Panc1 (cell line): Measurements from ENCODE around the gene CXXC1. TPM values are rescaled to one million over a fixed set of nuclear protein-coding genes. Genes with fewer than 3 reads are reported as not detected.

Experiments used
- ATAC-seq: fragments of 200-7000 bp; cut with Tn5 transposase; 2 replicates; pipeline ENCODE4 v1.9.1; 2020; ENCODE audit warnings: mild to moderate bottlenecking, moderate library complexity
- BruUV-seq: library from RNA; stranded (reverse); fragments of 400-500 nt; replicated peaks from 2 replicates; lab custom pipeline; 2021; lab: Mats Ljungman, UMichigan
- CTCF ChIA-PET: fragments of 300-600 bp; sonication (Branson Sonifier 250); formaldehyde crosslinking; loops from one replicate; lab custom pipeline; 2022; ENCODE audit warnings: antibody characterized with exemption; lab: Charles Lee
- POLR2A ChIA-PET: fragments of 300-600 bp; sonication (Branson Sonifier 250); formaldehyde crosslinking; loops from one replicate; lab custom pipeline; 2022; ENCODE audit warnings: antibody characterized with exemption; lab: Charles Lee
- DNase-seq: peaks from one replicate; pipeline ENCODE4 v3.0.0-alpha.2; 2010; ENCODE audit warnings: low read depth, low spot score
- H3K27ac ChIP-seq: 2 replicates; pipeline ENCODE4 v1.5.1; 2011; ENCODE audit warnings: mild to moderate bottlenecking, low read length, inconsistent platforms
- H3K27me3 ChIP-seq: fragments of 200-500 bp; sonication (Bioruptor generic); 2 replicates; pipeline ENCODE4 v1.6.0; 2014; ENCODE audit warnings: low read length, inconsistent platforms; ENCODE audit not compliant: control insufficient read depth, insufficient read depth
- H3K36me3 ChIP-seq: fragments of 200-500 bp; sonication (Bioruptor generic); 2 replicates; pipeline ENCODE4 v1.5.1; 2014; ENCODE audit warnings: inconsistent platforms, mild to moderate bottlenecking, low read length, moderate library complexity; ENCODE audit not compliant: control insufficient read depth, insufficient read depth
- H3K4me1 ChIP-seq: 2 replicates; pipeline ENCODE4 v1.5.1; 2011; ENCODE audit warnings: inconsistent platforms, mild to moderate bottlenecking, low read length, moderate library complexity; ENCODE audit not compliant: control insufficient read depth, insufficient read depth
- H3K4me3 ChIP-seq, 2 experiments: 2 replicates each; pipeline ENCODE4 v1.5.1; 2011 to 2012; ENCODE audit warnings: low read depth in 2 of 2, low read length in 2 of 2, mild to moderate bottlenecking in 2 of 2, inconsistent platforms in 1 of 2, moderate library complexity in 1 of 2
- H3K9me3 ChIP-seq: fragments of 200-500 bp; sonication (Bioruptor generic); 2 replicates; pipeline ENCODE4 v1.5.1; 2014; ENCODE audit warnings: low read depth, mild to moderate bottlenecking, inconsistent platforms, low read length, moderate library complexity; ENCODE audit not compliant: control insufficient read depth, insufficient read depth
- POLR2AphosphoS5 ChIP-seq: IDR thresholded peaks from 2 replicates; pipeline ENCODE4 v1.6.1; 2012; ENCODE audit warnings: mild to moderate bottlenecking, low read depth, low read length, moderate library complexity
- SIN3A ChIP-seq: IDR thresholded peaks from 2 replicates; pipeline ENCODE4 v1.6.1; 2012; ENCODE audit warnings: low read depth, mild to moderate bottlenecking, low read length, moderate library complexity, borderline replicate concordance; ENCODE audit not compliant: insufficient read depth
- TCF7L2 ChIP-seq: IDR thresholded peaks from 2 replicates; pipeline ENCODE4 v1.6.1; 2011; ENCODE audit warnings: mild to moderate bottlenecking, low read depth, low read length, inconsistent platforms
- in situ Hi-C: cut with HindIII; loops from 2 replicates; pipeline ENCODE4 v1.10.0; 2016; ENCODE audit warnings: low sequenced_read_pairs, low pct_unique_long_range_greater_than_20kb
- intact Hi-C: fragments of 100-400 bp; cut with micrococcal nuclease; formaldehyde crosslinking; loops from one replicate; pipeline ENCODE4 v1.10.0; 2022; ENCODE audit not compliant: unreplicated experiment
- total RNA-seq: library from RNA; stranded (reverse); gene quantifications from one replicate; pipeline ENCODE4 v1.2.1, GENCODE V29; 2021; ENCODE audit not compliant: unreplicated experiment
- TF ChIP-seq, protein P1 (sequence below), 2 experiments: IDR thresholded peaks; 2 replicates each; pipeline ENCODE4 v1.6.1; 2011 to 2012; ENCODE audit warnings: low read depth in 2 of 2, control low read depth in 1 of 2, low read length in 1 of 2, mild to moderate bottlenecking in 1 of 2, moderate library complexity in 1 of 2; ENCODE audit not compliant: insufficient read depth in 1 of 2
- TF ChIP-seq, protein P2 (sequence below): fragments of 450-650 bp; IDR thresholded peaks from 2 replicates; pipeline ENCODE4 v1.5.1; 2017; ENCODE audit warnings: mild to moderate bottlenecking

CXXC1 gene
- total RNA-seq, 1 experiment from 2014 or later = 60.8 TPM

DNA sequence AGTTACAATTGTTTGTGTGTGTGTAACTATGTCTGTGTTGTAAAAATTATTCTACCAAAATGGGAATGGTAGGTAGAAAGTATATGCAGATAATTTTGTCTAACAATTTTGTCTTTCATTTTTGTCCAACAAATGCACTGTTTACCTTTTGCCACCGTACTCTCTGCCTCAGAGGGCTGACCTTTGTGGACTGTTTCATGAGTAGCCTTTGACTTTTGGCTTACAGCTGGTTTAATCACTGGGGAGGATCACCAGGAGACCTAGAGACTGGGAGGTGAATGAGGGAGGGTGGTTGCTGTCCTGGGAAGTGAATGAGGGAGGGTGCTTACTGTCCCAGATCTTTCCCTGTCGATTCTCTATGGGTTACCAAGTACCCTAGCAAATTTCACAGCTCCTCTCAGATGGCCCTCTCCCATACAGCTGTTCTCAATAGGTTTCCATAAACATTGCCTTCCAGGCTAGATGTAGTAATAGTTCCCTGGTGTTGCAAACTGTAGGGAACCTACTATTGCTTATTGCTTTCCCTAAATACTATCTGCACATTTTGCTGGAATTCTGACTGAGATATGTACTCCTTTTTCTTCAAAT lies 26.5 kb upstream of the CXXC1 start:
- CTCF ChIA-PET = no interaction called here
- ATAC-seq (no peak), DNase-seq (no peak)
- H3K36me3 ChIP-seq = no peaks in the 10 kb centered on the region
- no TSS peak for BruUV-seq
- H3K27me3 ChIP-seq = no peaks in the 10 kb centered on the region
- TF ChIP-seq SIN3A = no peak
- TF ChIP-seq, protein P1, sequence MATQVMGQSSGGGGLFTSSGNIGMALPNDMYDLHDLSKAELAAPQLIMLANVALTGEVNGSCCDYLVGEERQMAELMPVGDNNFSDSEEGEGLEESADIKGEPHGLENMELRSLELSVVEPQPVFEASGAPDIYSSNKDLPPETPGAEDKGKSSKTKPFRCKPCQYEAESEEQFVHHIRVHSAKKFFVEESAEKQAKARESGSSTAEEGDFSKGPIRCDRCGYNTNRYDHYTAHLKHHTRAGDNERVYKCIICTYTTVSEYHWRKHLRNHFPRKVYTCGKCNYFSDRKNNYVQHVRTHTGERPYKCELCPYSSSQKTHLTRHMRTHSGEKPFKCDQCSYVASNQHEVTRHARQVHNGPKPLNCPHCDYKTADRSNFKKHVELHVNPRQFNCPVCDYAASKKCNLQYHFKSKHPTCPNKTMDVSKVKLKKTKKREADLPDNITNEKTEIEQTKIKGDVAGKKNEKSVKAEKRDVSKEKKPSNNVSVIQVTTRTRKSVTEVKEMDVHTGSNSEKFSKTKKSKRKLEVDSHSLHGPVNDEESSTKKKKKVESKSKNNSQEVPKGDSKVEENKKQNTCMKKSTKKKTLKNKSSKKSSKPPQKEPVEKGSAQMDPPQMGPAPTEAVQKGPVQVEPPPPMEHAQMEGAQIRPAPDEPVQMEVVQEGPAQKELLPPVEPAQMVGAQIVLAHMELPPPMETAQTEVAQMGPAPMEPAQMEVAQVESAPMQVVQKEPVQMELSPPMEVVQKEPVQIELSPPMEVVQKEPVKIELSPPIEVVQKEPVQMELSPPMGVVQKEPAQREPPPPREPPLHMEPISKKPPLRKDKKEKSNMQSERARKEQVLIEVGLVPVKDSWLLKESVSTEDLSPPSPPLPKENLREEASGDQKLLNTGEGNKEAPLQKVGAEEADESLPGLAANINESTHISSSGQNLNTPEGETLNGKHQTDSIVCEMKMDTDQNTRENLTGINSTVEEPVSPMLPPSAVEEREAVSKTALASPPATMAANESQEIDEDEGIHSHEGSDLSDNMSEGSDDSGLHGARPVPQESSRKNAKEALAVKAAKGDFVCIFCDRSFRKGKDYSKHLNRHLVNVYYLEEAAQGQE (IDR thresholded peaks at IDR 0.05; ENCODE audit: insufficient read depth in 1 of 2, low read depth in 2 of 2, low read length in 1 of 2) = no peak
- TF ChIP-seq, protein P2, sequence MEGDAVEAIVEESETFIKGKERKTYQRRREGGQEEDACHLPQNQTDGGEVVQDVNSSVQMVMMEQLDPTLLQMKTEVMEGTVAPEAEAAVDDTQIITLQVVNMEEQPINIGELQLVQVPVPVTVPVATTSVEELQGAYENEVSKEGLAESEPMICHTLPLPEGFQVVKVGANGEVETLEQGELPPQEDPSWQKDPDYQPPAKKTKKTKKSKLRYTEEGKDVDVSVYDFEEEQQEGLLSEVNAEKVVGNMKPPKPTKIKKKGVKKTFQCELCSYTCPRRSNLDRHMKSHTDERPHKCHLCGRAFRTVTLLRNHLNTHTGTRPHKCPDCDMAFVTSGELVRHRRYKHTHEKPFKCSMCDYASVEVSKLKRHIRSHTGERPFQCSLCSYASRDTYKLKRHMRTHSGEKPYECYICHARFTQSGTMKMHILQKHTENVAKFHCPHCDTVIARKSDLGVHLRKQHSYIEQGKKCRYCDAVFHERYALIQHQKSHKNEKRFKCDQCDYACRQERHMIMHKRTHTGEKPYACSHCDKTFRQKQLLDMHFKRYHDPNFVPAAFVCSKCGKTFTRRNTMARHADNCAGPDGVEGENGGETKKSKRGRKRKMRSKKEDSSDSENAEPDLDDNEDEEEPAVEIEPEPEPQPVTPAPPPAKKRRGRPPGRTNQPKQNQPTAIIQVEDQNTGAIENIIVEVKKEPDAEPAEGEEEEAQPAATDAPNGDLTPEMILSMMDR = no peak
- no peak for TF ChIP-seq POLR2AphosphoS5
- TF ChIP-seq TCF7L2 = no peak
- intact Hi-C loops (no loop called here), in situ Hi-C loops (no loop called here)
- no peak overlapping the region for H3K4me3 ChIP-seq
- H3K27ac ChIP-seq = no peak overlapping the region
- no peaks in the 10 kb centered on the region for H3K9me3 ChIP-seq
- no peaks in the 10 kb centered on the region for H3K4me1 ChIP-seq
- POLR2A ChIA-PET = interaction anchor here (0.5 kb wide), 1 partner anchor 261 kb away, joined by 3 read pairs; no protein-coding TSS in a partner anchor

DNA sequence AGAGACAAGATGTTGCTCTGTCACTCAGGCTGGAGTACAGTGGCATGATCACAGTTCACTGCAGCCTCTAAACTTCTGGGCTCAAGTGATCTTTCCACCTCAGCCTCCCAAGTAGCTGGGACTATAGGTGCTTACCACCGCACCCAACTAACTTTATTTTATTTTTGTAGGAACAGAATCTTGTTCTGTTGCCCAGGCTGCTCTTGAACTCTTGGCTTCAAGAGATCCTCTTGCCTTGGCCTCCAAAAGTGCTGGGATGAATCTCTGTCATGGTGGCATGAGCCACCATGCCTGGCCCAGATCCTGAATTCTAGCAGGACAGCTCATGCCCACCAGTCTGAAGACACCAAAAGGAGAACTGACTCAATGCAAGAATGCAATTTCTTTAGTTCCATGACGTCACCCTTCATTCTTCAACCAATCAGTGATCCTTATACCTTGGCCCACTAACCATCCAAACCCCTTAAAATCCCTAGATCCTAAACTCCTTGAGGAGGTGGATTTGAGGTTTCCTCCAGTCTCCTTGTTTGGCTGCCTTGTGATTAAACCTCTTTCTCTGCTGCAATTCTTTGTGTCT lies 25.6 kb upstream of the CXXC1 start:
- POLR2A ChIA-PET = interaction anchor here (0.6 kb wide), 1 partner anchor 637 kb away, joined by 3 read pairs; no protein-coding TSS in a partner anchor
- Histone ChIP-seq H3K4me3 (no peak overlapping the region), H3K4me1 (no peaks in the 10 kb centered on the region), H3K27ac (no peak overlapping the region), H3K9me3 (no peaks in the 10 kb centered on the region), H3K36me3 (no peaks in the 10 kb centered on the region), H3K27me3 (no peaks in the 10 kb centered on the region)
- in situ Hi-C loops = no loop called here
- intact Hi-C loops = no loop called here
- no TSS peak for BruUV-seq
- ATAC-seq = no peak
- no peak for DNase-seq
- CTCF ChIA-PET = no interaction called here
- TF ChIP-seq TCF7L2 = no peak
- TF ChIP-seq, protein P1 (IDR thresholded peaks at IDR 0.05; ENCODE audit: insufficient read depth in 1 of 2, low read depth in 2 of 2, low read length in 1 of 2) = no peak
- TF ChIP-seq, protein P2 = no peak
